Astrocyte (in vitro differentiated cells and primary cell): Measurements from ENCODE around the gene CNPPD1.

ENCODE experiments used
- CTCF ChIP-seq: IDR thresholded peaks from 2 replicates; pipeline ENCODE4 v1.5.1; 2011; ENCODE audit warnings: low read depth, mild to moderate bottlenecking, inconsistent platforms, low read length, moderate library complexity; ENCODE audit not compliant: insufficient read depth
- EZH2 ChIP-seq: IDR thresholded peaks from 2 replicates; pipeline ENCODE4 v1.6.1; 2012; ENCODE audit warnings: mild to moderate bottlenecking, low read length, inconsistent platforms; ENCODE audit not compliant: insufficient read depth

DNA sequence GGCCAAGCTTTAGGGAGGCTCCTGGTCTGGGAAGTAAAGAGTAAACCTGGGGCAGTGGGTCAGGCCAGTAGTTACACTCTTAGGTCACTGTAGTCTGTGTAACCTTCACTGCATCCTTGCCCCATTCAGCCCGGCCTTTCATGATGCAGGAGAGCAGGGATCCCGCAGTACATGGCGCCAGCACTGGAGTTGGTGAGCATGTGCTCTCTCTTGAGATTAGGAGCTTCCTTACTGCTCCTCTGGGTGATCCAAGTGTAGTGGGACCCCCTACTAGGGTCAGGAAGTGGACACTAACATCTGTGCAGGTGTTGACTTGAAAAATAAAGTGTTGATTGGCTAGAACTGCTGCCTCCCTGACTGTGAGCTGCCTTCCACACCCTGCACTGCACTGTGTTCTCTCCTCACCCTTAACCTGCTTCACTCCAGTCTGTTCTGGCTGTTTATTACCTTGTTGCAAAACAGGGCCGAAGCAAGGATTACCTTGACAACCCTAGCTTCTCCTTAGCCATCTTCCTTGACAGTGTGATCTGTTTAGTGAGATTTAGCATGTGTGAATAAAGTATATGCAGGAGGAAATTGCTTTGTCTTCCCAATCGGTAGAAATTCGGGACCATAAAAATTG lies 6.5 kb upstream of the CNPPD1 start:
- TF ChIP-seq CTCF (no peak), EZH2 (no peak)
